Upper lobe of right lung (tissue), 1 donor: Measurements from ENCODE around the gene THAP6. TPM values are rescaled to one million over a fixed set of nuclear protein-coding genes. Genes with fewer than 3 reads are reported as not detected.
"Not testable (repeated sequence)": the region's sequence is repeated elsewhere in the genome, so short reads cannot be mapped to it uniquely, and the experiment has no call there.

Experiments
- ATAC-seq: fragments of 200-7000 bp; cut with Tn5 transposase; one replicate; pipeline ENCODE4 v1.9.1; 2020; ENCODE audit warnings: mild to moderate bottlenecking, moderate library complexity
- DNase-seq: peaks from one replicate; pipeline ENCODE4 v3.0.0-alpha.2; 2020
- H3K27ac ChIP-seq: fragments of 200-600 bp; one replicate; pipeline ENCODE4 v1.8.0; 2022
- H3K27me3 ChIP-seq: fragments of 200-600 bp; one replicate; pipeline ENCODE4 v1.8.0; 2022; ENCODE audit warnings: mild to moderate bottlenecking
- H3K36me3 ChIP-seq: fragments of 200-600 bp; one replicate; pipeline ENCODE4 v1.8.0; 2022
- H3K4me1 ChIP-seq: fragments of 200-600 bp; one replicate; pipeline ENCODE4 v1.8.0; 2022
- H3K4me3 ChIP-seq: fragments of 200-600 bp; one replicate; pipeline ENCODE4 v1.8.0; 2022; ENCODE audit warnings: mild to moderate bottlenecking
- H3K9me3 ChIP-seq: fragments of 200-600 bp; one replicate; pipeline ENCODE4 v1.8.0; 2022
- CTCF ChIP-seq: fragments of 200-600 bp; IDR thresholded peaks from one replicate; pipeline ENCODE4 v1.8.0; 2022; ENCODE audit warnings: antibody characterized with exemption
- intact Hi-C: fragments of 100-400 bp; cut with DNase I; formaldehyde crosslinking; loops from one replicate; pipeline ENCODE4 v1.11.0; 2022
- total RNA-seq: library from RNA; stranded (reverse); fragmentation: NEBNext Ultra II Directional; extraction: Animal tissue kit (Norgen Biotek cat#: 25700); gene quantifications from one replicate; pipeline ENCODE4 v1.2.1, GENCODE V29; 2021
- donor health status: DM: no; HTN: yes; CAD: no; lungs with severe emphysema.

The THAP6 gene
- total RNA-seq, 1 donor from 2014 or later, result 23.5 TPM

GRCh38 chr4:75499900-75500299 is 14.4 kb upstream of the THAP6 start:
- H3K36me3 ChIP-seq, result peaks cover 49% of the 10 kb centered on the region
- no peak for ATAC-seq
- H3K27ac ChIP-seq, result no peak overlapping the region
- no peaks in the 10 kb centered on the region for H3K9me3 ChIP-seq
- H3K4me1 ChIP-seq, result no peaks in the 10 kb centered on the region
- intact Hi-C loops, result no loop called here
- DNase-seq, result no peak
- no peaks in the 10 kb centered on the region for H3K27me3 ChIP-seq
- H3K4me3 ChIP-seq, result no peak overlapping the region
- TF ChIP-seq CTCF, result no peak

- Histone ChIP-seq H3K36me3 (peaks cover 54% of the 10 kb centered on the region), H3K4me1 (no peaks in the 10 kb centered on the region), H3K9me3 (no peaks in the 10 kb centered on the region), H3K4me3 (no peak overlapping the region), H3K27me3 (no peaks in the 10 kb centered on the region), H3K27ac (no peak overlapping the region)
- intact Hi-C loops, result no loop called here
- no peak for ATAC-seq
- no peak for DNase-seq
- TF ChIP-seq CTCF, result no peak
Measured at GRCh38 chr4:75502671-75503070, 11.6 kb upstream of the THAP6 start.

- H3K27me3 ChIP-seq, result no peaks in the 10 kb centered on the region
- H3K9me3 ChIP-seq, result no peaks in the 10 kb centered on the region
- H3K27ac ChIP-seq, result no peak overlapping the region
- H3K36me3 ChIP-seq, result peaks cover 57% of the 10 kb centered on the region
- ATAC-seq (no peak), DNase-seq (no peak)
- H3K4me3 ChIP-seq, result no peak overlapping the region
- peaks cover 10% of the 10 kb centered on the region for H3K4me1 ChIP-seq
- intact Hi-C loops, result no loop called here
- no peak for TF ChIP-seq CTCF
Measured at GRCh38 chr4:75505630-75506029, 8.6 kb upstream of the THAP6 start.

GRCh38 chr4:75509592-75509991 is 4.7 kb upstream of the THAP6 start:
- DNase-seq, H3K4me3 ChIP-seq, H3K9me3 ChIP-seq, H3K27ac ChIP-seq, intact Hi-C loops, H3K27me3 ChIP-seq, ATAC-seq: not testable (repeated sequence)
- Histone ChIP-seq H3K36me3 (peaks cover 43% of the 10 kb centered on the region), H3K4me1 (peaks cover 34% of the 10 kb centered on the region)

- H3K4me1 ChIP-seq, result peaks cover 42% of the 10 kb centered on the region
- H3K27ac ChIP-seq, result peak overlapping the region; percentile 71
- intact Hi-C loops, result no loop called here
- H3K9me3 ChIP-seq, result no peaks in the 10 kb centered on the region
- peaks cover 28% of the 10 kb centered on the region for H3K36me3 ChIP-seq
- TF ChIP-seq CTCF, result no peak
- no peaks in the 10 kb centered on the region for H3K27me3 ChIP-seq
- ATAC-seq (no peak), DNase-seq (no peak)
- peak overlapping the region; percentile 84 for H3K4me3 ChIP-seq
Measured at GRCh38 chr4:75511841-75512240, 2.4 kb upstream of the THAP6 start.

- Histone ChIP-seq H3K9me3 (no peaks in the 10 kb centered on the region), H3K36me3 (peaks cover 28% of the 10 kb centered on the region), H3K27ac (peak overlapping the region; percentile 97), H3K27me3 (no peaks in the 10 kb centered on the region), H3K4me1 (peaks cover 42% of the 10 kb centered on the region), H3K4me3 (peak overlapping the region; percentile 84)
- intact Hi-C loops, result no loop called here
- no peak for DNase-seq
- TF ChIP-seq CTCF, result no peak
- ATAC-seq, result no peak
Measured at GRCh38 chr4:75512386-75513211, 1.7 kb upstream of the THAP6 start.
